ENCODE data around the gene ANXA2R. TPM values are rescaled to one million over a fixed set of nuclear protein-coding genes. Genes with fewer than 3 reads are reported as not detected.
A peak's percentile ranks its signal among the peaks of the same experiment; 100 is the strongest.

The ANXA2R gene
- total and polyA plus RNA-seq, 2 of the 13 experiments (the other 11 are each of a cell fraction or from before 2014, with no cell fraction given) = 0.95 to 1.3 TPM

- TF ChIP-seq DR1 (CRISPR knock-in tag; IDR thresholded peaks at IDR 0.05) (no peak), DNMT1 (CRISPR knock-in tag; IDR thresholded peaks at IDR 0.05) (no peak), BCL3 (CRISPR knock-in tag; IDR thresholded peaks at IDR 0.05) (peak; percentile 45; the same call in 1 of the 2 replicates), RAD21 (CRISPR knock-in tag; IDR thresholded peaks at IDR 0.05) (no peak), MBD4 (IDR thresholded peaks at IDR 0.05; ENCODE audit: borderline replicate concordance, low read length) (no peak), POLR2A (IDR thresholded peaks at IDR 0.05; ENCODE audit: insufficient read depth in 1 of 2, low read depth in 2 of 2, low read length in 2 of 2) (no peak; a peak in 1 of 4 replicates), ZSCAN29 (CRISPR knock-in tag; conservative IDR thresholded peaks at IDR 0.05) (peak; percentile 88; the same call in 1 of the 2 replicates), SCMH1 (CRISPR knock-in tag; IDR thresholded peaks at IDR 0.05; ENCODE audit: borderline replicate concordance) (no peak), MXD3 (CRISPR knock-in tag; IDR thresholded peaks at IDR 0.05) (no peak), CREBL2 (CRISPR knock-in tag; IDR thresholded peaks at IDR 0.05; ENCODE audit: borderline replicate concordance) (no peak), E2F1 (CRISPR knock-in tag; IDR thresholded peaks at IDR 0.05) (no peak), HNRNPUL1 (IDR thresholded peaks at IDR 0.05; ENCODE audit: low read depth, low read length) (no peak), KDM6A (CRISPR knock-in tag; IDR thresholded peaks at IDR 0.05; ENCODE audit: low read depth) (no peak), ZNF382 (CRISPR knock-in tag; IDR thresholded peaks at IDR 0.05; ENCODE audit: borderline replicate concordance) (no peak), AFF4 (CRISPR knock-in tag; IDR thresholded peaks at IDR 0.05) (no peak), RARG (CRISPR knock-in tag; IDR thresholded peaks at IDR 0.05; ENCODE audit: low read depth) (no peak), ZFY (CRISPR knock-in tag; IDR thresholded peaks at IDR 0.05) (0 out of 2 replicates have a peak, but pooled peaks have one; percentile 26), ZNF296 (CRISPR knock-in tag; conservative IDR thresholded peaks at IDR 0.05) (no peak), ZSCAN31 (CRISPR knock-in tag; IDR thresholded peaks at IDR 0.05; ENCODE audit: low read depth) (no peak; the same call in 1 of the 2 replicates), KLF13 (CRISPR knock-in tag; IDR thresholded peaks at IDR 0.05) (no peak), MXD4 (CRISPR knock-in tag; IDR thresholded peaks at IDR 0.05) (no peak), ZNF230 (CRISPR knock-in tag; IDR thresholded peaks at IDR 0.05) (peak; percentile 61; the same call in 1 of the 2 replicates)
Observed at GRCh38 chr5:43039471-43040286, 440 bp downstream of the ANXA2R start (continued).
